ENCODE measurements around the gene SAMD9. TPM values are rescaled to one million over a fixed set of nuclear protein-coding genes. Genes with fewer than 3 reads are reported as not detected.

The SAMD9 gene
- total RNA-seq, 1 experiment from 2014 or later = not detected

- no peak within 1 kb of the TSS for H3K9ac ChIP-seq (ENCODE audit: extremely low read depth, insufficient read length, low read length)
- no CpG with 5 or more reads among the region's 2 CpGs for WGBS (ENCODE audit: extremely low coverage, insufficient read length, low lambda C conversion rate)
- no peaks in the 10 kb centered on the region; the same call in 1 of the 2 replicates for H3K4me1 ChIP-seq (ENCODE audit: insufficient read depth, low read length)
- no peak within 1 kb of the TSS for H3K4me3 Mint-ChIP-seq
- no peak within 1 kb of the TSS for H2AK5ac ChIP-seq (ENCODE audit: insufficient read length, low read length)
- no peak within 1 kb of the TSS for H3K56ac ChIP-seq (ENCODE audit: insufficient read length, low read depth, low read length)
- no peaks in the 10 kb centered on the region for H3K36me3 Mint-ChIP-seq (ENCODE audit: insufficient read depth in 1 of 3, low read depth in 3 of 3)
- no peak within 1 kb of the TSS for H3K4me2 ChIP-seq (ENCODE audit: insufficient read depth, insufficient read length, low read length)
- TF ChIP-seq, protein P1, sequence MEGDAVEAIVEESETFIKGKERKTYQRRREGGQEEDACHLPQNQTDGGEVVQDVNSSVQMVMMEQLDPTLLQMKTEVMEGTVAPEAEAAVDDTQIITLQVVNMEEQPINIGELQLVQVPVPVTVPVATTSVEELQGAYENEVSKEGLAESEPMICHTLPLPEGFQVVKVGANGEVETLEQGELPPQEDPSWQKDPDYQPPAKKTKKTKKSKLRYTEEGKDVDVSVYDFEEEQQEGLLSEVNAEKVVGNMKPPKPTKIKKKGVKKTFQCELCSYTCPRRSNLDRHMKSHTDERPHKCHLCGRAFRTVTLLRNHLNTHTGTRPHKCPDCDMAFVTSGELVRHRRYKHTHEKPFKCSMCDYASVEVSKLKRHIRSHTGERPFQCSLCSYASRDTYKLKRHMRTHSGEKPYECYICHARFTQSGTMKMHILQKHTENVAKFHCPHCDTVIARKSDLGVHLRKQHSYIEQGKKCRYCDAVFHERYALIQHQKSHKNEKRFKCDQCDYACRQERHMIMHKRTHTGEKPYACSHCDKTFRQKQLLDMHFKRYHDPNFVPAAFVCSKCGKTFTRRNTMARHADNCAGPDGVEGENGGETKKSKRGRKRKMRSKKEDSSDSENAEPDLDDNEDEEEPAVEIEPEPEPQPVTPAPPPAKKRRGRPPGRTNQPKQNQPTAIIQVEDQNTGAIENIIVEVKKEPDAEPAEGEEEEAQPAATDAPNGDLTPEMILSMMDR (conservative IDR thresholded peaks at IDR 0.05) = no peak
- no peaks in the 10 kb centered on the region for H3K9me3 ChIP-seq (ENCODE audit: control insufficient read depth, low read depth, low read length)
- no peaks in the 10 kb centered on the region for H3K27me3 ChIP-seq (ENCODE audit: insufficient read depth, low read length)
- no peak within 1 kb of the TSS for H3K23ac ChIP-seq (ENCODE audit: insufficient read length, low read depth, low read length)
- H4K5ac ChIP-seq (ENCODE audit: insufficient read length, low read depth, low read length) = no peak within 1 kb of the TSS
- no peak within 1 kb of the TSS for H3K18ac ChIP-seq (ENCODE audit: insufficient read length, low read depth, low read length)
- peaks cover 3% of the 10 kb centered on the region for H4K20me1 ChIP-seq (ENCODE audit: control insufficient read depth, insufficient read depth, insufficient read length)
- H2BK12ac ChIP-seq (ENCODE audit: insufficient read length, low read depth, low read length) = no peak within 1 kb of the TSS
- H3K4ac ChIP-seq (ENCODE audit: low read depth, low read length) = no peak within 1 kb of the TSS
- H4K91ac ChIP-seq (ENCODE audit: insufficient read length, low read depth, low read length) = no peak within 1 kb of the TSS
- H3K27me3 Mint-ChIP-seq (ENCODE audit: low read depth) = no peaks in the 10 kb centered on the region; the same call in none of the 2 replicates
- H2BK5ac ChIP-seq (ENCODE audit: insufficient read length, low read length) = no peak within 1 kb of the TSS
- no peak within 1 kb of the TSS for H2BK120ac ChIP-seq (ENCODE audit: low read depth, low read length, poor library complexity, severe bottlenecking)
- no peak within 1 kb of the TSS for H2AFZ ChIP-seq (ENCODE audit: low read length)
- no peaks in the 10 kb centered on the region for H3K79me2 ChIP-seq (ENCODE audit: insufficient read depth, low read length)
- no peak within 1 kb of the TSS for H4K8ac ChIP-seq (replicated peaks; ENCODE audit: insufficient read length, low read depth, low read length)
- no peaks in the 10 kb centered on the region for H3K23me2 ChIP-seq (ENCODE audit: insufficient read length, low read depth, low read length, poor library complexity, severe bottlenecking)
- no peaks in the 10 kb centered on the region for H3K79me1 ChIP-seq (ENCODE audit: insufficient read depth, low read depth, low read length, poor library complexity, severe bottlenecking)
- H3K14ac ChIP-seq (ENCODE audit: insufficient read depth, low read length) = no peak within 1 kb of the TSS
- no peak within 1 kb of the TSS for H3T11ph ChIP-seq (ENCODE audit: low read length)
- H3K9me3 Mint-ChIP-seq = no peaks in the 10 kb centered on the region
- no peak for DNase-seq
- H3K27ac ChIP-seq (ENCODE audit: insufficient read length, low read depth, low read length) = no peak within 1 kb of the TSS
- no peak within 1 kb of the TSS for H3K27ac Mint-ChIP-seq
- H2BK20ac ChIP-seq (ENCODE audit: low read depth, low read length, poor library complexity, severe bottlenecking) = no peak within 1 kb of the TSS
- peaks cover 3 to 19% of the 10 kb centered on the region in 2 experiments; a peak in 3 of 4 replicates for H3K4me1 Mint-ChIP-seq
- H2BK15ac ChIP-seq (ENCODE audit: low read depth, low read length) = no peak within 1 kb of the TSS
These were observed 30.4 kb upstream of the SAMD9 start, which contains the start of gene SAMD9L for GRCh38 chr7:93148144-93148543. SAMD9L (minus strand) TSS chr7:93148385; CDS start chr7:93135971, 12,414 bp downstream.

Measured in H9 (cell line).